ENCODE data around the gene ZFAND3. TPM values are rescaled to one million over a fixed set of nuclear protein-coding genes. Genes with fewer than 3 reads are reported as not detected.

The ZFAND3 gene
- total and polyA plus RNA-seq, 2 donors (not counting 1 experiment from before 2014, with no cell fraction given), result 13.5 to 58.3 TPM

DNA sequence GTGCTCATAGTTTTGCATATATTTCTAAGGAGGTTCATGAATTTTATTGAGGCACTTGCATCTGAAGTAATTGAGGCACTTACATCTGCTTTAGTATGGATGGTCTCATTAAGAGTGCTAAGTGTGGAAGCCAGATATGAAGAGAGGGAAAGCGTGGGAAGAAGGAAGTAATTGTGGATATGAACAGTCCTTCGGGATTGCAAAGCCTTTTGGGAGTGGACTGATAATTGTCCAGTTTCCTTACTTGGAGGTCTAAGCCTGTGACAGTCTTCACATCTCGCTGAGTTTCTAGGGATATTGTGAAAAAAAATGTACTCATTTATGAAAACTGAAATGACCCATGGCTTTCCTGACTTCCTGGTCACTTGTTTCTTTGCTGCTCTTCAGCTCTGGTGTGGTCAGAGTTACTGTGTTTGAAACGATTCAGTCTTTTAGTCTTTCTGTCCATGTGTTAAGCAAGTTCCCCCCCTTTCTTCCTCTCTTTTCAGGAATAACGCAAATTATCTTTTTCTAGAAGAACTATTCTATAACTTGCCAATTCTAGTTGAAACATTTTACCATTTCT lies 137.3 kb downstream of the ZFAND3 start:
- Mint-ChIP-seq H3K4me3 (no peak overlapping the region), H3K9me3 (ENCODE audit: insufficient read depth) (no peaks in the 10 kb centered on the region), H3K27ac (no peak overlapping the region), H3K27me3 (no peaks in the 10 kb centered on the region), H3K4me1 (peaks cover 46% of the 10 kb centered on the region)
- H3K9ac ChIP-seq (ENCODE audit: low read length), result no peak overlapping the region
- H3K27me3 ChIP-seq (replicated peaks in 1 of 4; ENCODE audit: control extremely low read depth in 1 of 4, control insufficient read depth in 3 of 4, insufficient read depth in 4 of 4, low read length in 3 of 4), result no peaks in the 10 kb centered on the region
- H3K79me2 ChIP-seq (ENCODE audit: control insufficient read depth, insufficient read depth, low read length), result peaks cover 91% of the 10 kb centered on the region
- no peak overlapping the region for H2AFZ ChIP-seq (ENCODE audit: insufficient read depth, low read depth, low read length, poor library complexity, severe bottlenecking)
- 97% methylated on average over 3 of the region's 5 CpGs for WGBS (ENCODE audit: insufficient coverage)
- no peaks in the 10 kb centered on the region for H3K36me3 ChIP-seq (replicated peaks in 1 of 2; ENCODE audit: control extremely low read depth in 1 of 2, control insufficient read depth in 1 of 2, extremely low read depth in 1 of 2, insufficient read depth in 2 of 2, low read length in 1 of 2)
- no peak overlapping the region for H3K27ac ChIP-seq (ENCODE audit: low read length in 2 of 2)
- peaks cover 0 to 5% (median 0%) of the 10 kb centered on the region in 3 donors for H3K9me3 ChIP-seq (ENCODE audit: control extremely low read depth in 1 of 3, control insufficient read depth in 2 of 3, insufficient read depth in 1 of 3, low read length in 2 of 3)
- H4K20me1 ChIP-seq (ENCODE audit: control insufficient read depth, insufficient read depth, low read length, poor library complexity, severe bottlenecking), result peaks cover 88% of the 10 kb centered on the region
- no peak for DNase-seq
- TF ChIP-seq EZH2 (IDR thresholded peaks at IDR 0.05; ENCODE audit: borderline replicate concordance, insufficient read depth, low read depth, low read length, poor library complexity, severe bottlenecking), result no peak
- TF ChIP-seq, protein P1, sequence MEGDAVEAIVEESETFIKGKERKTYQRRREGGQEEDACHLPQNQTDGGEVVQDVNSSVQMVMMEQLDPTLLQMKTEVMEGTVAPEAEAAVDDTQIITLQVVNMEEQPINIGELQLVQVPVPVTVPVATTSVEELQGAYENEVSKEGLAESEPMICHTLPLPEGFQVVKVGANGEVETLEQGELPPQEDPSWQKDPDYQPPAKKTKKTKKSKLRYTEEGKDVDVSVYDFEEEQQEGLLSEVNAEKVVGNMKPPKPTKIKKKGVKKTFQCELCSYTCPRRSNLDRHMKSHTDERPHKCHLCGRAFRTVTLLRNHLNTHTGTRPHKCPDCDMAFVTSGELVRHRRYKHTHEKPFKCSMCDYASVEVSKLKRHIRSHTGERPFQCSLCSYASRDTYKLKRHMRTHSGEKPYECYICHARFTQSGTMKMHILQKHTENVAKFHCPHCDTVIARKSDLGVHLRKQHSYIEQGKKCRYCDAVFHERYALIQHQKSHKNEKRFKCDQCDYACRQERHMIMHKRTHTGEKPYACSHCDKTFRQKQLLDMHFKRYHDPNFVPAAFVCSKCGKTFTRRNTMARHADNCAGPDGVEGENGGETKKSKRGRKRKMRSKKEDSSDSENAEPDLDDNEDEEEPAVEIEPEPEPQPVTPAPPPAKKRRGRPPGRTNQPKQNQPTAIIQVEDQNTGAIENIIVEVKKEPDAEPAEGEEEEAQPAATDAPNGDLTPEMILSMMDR (IDR thresholded peaks at IDR 0.05), result no peak
- intact Hi-C loops (cut with micrococcal nuclease), result no loop called here
- no peak overlapping the region for H3K4me2 ChIP-seq (replicated peaks; ENCODE audit: low read depth, low read length, poor library complexity, severe bottlenecking)
- no peak for ATAC-seq (ENCODE audit: low read depth)
- peaks cover 15 to 35% of the 10 kb centered on the region in 2 donors for H3K4me1 ChIP-seq (ENCODE audit: control insufficient read depth in 2 of 2, insufficient read depth in 2 of 2, low read length in 2 of 2)
- no peak overlapping the region for H3K4me3 ChIP-seq (ENCODE audit: control extremely low read depth in 1 of 5, extremely low read depth in 1 of 5, insufficient read depth in 1 of 5, low read depth in 2 of 5, low read length in 4 of 5)
- POLR2A ChIA-PET, result no interaction called here
- CTCF ChIA-PET, result no interaction called here

GRCh38 chr6:37959061-37959460 lies 139.5 kb downstream of the ZFAND3 start:
- Histone ChIP-seq H3K4me1 (ENCODE audit: control insufficient read depth in 2 of 2, insufficient read depth in 2 of 2, low read length in 2 of 2) (peaks cover 11 to 25% of the 10 kb centered on the region in 2 donors), H3K9ac (ENCODE audit: low read length) (no peak overlapping the region), H3K27me3 (replicated peaks in 1 of 4; ENCODE audit: control extremely low read depth in 1 of 4, control insufficient read depth in 3 of 4, insufficient read depth in 4 of 4, low read length in 3 of 4) (no peaks in the 10 kb centered on the region), H3K79me2 (ENCODE audit: control insufficient read depth, insufficient read depth, low read length) (peaks cover 89% of the 10 kb centered on the region), H3K36me3 (replicated peaks in 1 of 2; ENCODE audit: control extremely low read depth in 1 of 2, control insufficient read depth in 1 of 2, extremely low read depth in 1 of 2, insufficient read depth in 2 of 2, low read length in 1 of 2) (peaks cover 0 to under 1% of the 10 kb centered on the region in 2 experiments), H3K4me3 (ENCODE audit: control extremely low read depth in 1 of 5, extremely low read depth in 1 of 5, insufficient read depth in 1 of 5, low read depth in 2 of 5, low read length in 4 of 5) (no peak overlapping the region), H4K20me1 (ENCODE audit: control insufficient read depth, insufficient read depth, low read length, poor library complexity, severe bottlenecking) (peaks cover 71% of the 10 kb centered on the region), H3K27ac (ENCODE audit: low read length in 2 of 2) (no peak overlapping the region), H3K4me2 (replicated peaks; ENCODE audit: low read depth, low read length, poor library complexity, severe bottlenecking) (no peak overlapping the region), H2AFZ (ENCODE audit: insufficient read depth, low read depth, low read length, poor library complexity, severe bottlenecking) (no peak overlapping the region), H3K9me3 (ENCODE audit: control extremely low read depth in 1 of 3, control insufficient read depth in 2 of 3, insufficient read depth in 1 of 3, low read length in 2 of 3) (peaks cover 0 to 10% (median 3%) of the 10 kb centered on the region in 3 donors)
- H3K4me3 Mint-ChIP-seq, result no peak overlapping the region
- WGBS (ENCODE audit: insufficient coverage), result no CpG with 5 or more reads among the region's 3 CpGs
- DNase-seq (no peak), ATAC-seq (ENCODE audit: low read depth) (no peak)
- H3K27me3 Mint-ChIP-seq, result no peaks in the 10 kb centered on the region
- TF ChIP-seq EZH2 (IDR thresholded peaks at IDR 0.05; ENCODE audit: borderline replicate concordance, insufficient read depth, low read depth, low read length, poor library complexity, severe bottlenecking), result no peak
- TF ChIP-seq, protein P1 (IDR thresholded peaks at IDR 0.05), result no peak
- H3K9me3 Mint-ChIP-seq (ENCODE audit: insufficient read depth), result peaks cover 2% of the 10 kb centered on the region
- H3K4me1 Mint-ChIP-seq, result peaks cover 52% of the 10 kb centered on the region
- intact Hi-C loops (cut with micrococcal nuclease), result no loop called here
- no peak overlapping the region for H3K27ac Mint-ChIP-seq
- POLR2A ChIA-PET, result interaction anchor here (0.6 kb wide), 1 partner anchor 83 kb away, joined by 3 read pairs; no protein-coding TSS in a partner anchor
- CTCF ChIA-PET, result no interaction called here
